ENCODE results near the gene CDCA4. TPM values are rescaled to one million over a fixed set of nuclear protein-coding genes. Genes with fewer than 3 reads are reported as not detected.

Gene CDCA4
- total and polyA plus RNA-seq, 2 donors (not counting 1 experiment from before 2014, with no cell fraction given): 6.3 to 11.7 TPM

- peaks cover 64% of the 10 kb centered on the region for H4K20me1 ChIP-seq (ENCODE audit: control insufficient read depth, insufficient read depth, low read length, poor library complexity, severe bottlenecking)
- H3K79me2 ChIP-seq (ENCODE audit: control insufficient read depth, insufficient read depth, low read length): peaks cover 83% of the 10 kb centered on the region
- H3K27me3 ChIP-seq (replicated peaks in 1 of 4; ENCODE audit: control extremely low read depth in 1 of 4, control insufficient read depth in 3 of 4, insufficient read depth in 4 of 4, low read length in 3 of 4): no peaks in the 10 kb centered on the region
- no peak overlapping the region for H2AFZ ChIP-seq (ENCODE audit: insufficient read depth, low read depth, low read length, poor library complexity, severe bottlenecking)
- no peak for DNase-seq
- Mint-ChIP-seq H3K9me3 (ENCODE audit: insufficient read depth) (no peaks in the 10 kb centered on the region), H3K27ac (peak overlapping the region; percentile 34), H3K4me3 (no peak overlapping the region), H3K27me3 (no peaks in the 10 kb centered on the region), H3K4me1 (peaks cover 52% of the 10 kb centered on the region)
- H3K36me3 ChIP-seq (replicated peaks in 1 of 2; ENCODE audit: control extremely low read depth in 1 of 2, control insufficient read depth in 1 of 2, extremely low read depth in 1 of 2, insufficient read depth in 2 of 2, low read length in 1 of 2): peaks cover 0 to 19% of the 10 kb centered on the region in 2 experiments
- TF ChIP-seq CTCF (IDR thresholded peaks at IDR 0.05) (no peak), EZH2 (IDR thresholded peaks at IDR 0.05; ENCODE audit: borderline replicate concordance, insufficient read depth, low read depth, low read length, poor library complexity, severe bottlenecking) (no peak)
- H3K4me3 ChIP-seq (ENCODE audit: control extremely low read depth in 1 of 5, extremely low read depth in 1 of 5, insufficient read depth in 1 of 5, low read depth in 2 of 5, low read length in 4 of 5): no peak overlapping the region
- peak overlapping the region in 1 of 2 donors; percentile 39 for H3K27ac ChIP-seq (ENCODE audit: low read length in 2 of 2)
- no peak overlapping the region for H3K4me2 ChIP-seq (replicated peaks; ENCODE audit: low read depth, low read length, poor library complexity, severe bottlenecking)
- intact Hi-C loops (cut with micrococcal nuclease): no loop called here
- ATAC-seq (ENCODE audit: low read depth): no peak
- WGBS (ENCODE audit: insufficient coverage): 77% methylated on average over 9 of the region's 9 CpGs
- ChIA-PET CTCF (interaction anchor here (0.7 to 2.4 kb wide), 4 partner anchors 17 to 38 kb away, joined by 3 to 11 read pairs (median 6); no protein-coding TSS in a partner anchor), POLR2A (no interaction called here)
- H3K9ac ChIP-seq (ENCODE audit: low read length): no peak overlapping the region
- H3K4me1 ChIP-seq (ENCODE audit: control insufficient read depth in 2 of 2, insufficient read depth in 2 of 2, low read length in 2 of 2): peaks cover 8 to 14% of the 10 kb centered on the region in 2 donors
- H3K9me3 ChIP-seq (ENCODE audit: control extremely low read depth in 1 of 3, control insufficient read depth in 2 of 3, insufficient read depth in 1 of 3, low read length in 2 of 3): peaks cover 0 to under 1% (median 0%) of the 10 kb centered on the region in 3 donors
These were observed 6.9 kb downstream of the CDCA4 start for GRCh38 chr14:105014032-105014431.

- Mint-ChIP-seq H3K4me3 (no peak overlapping the region), H3K27me3 (no peaks in the 10 kb centered on the region), H3K27ac (no peak overlapping the region), H3K9me3 (ENCODE audit: insufficient read depth) (no peaks in the 10 kb centered on the region), H3K4me1 (peaks cover 48% of the 10 kb centered on the region)
- Histone ChIP-seq H3K27ac (ENCODE audit: low read length in 2 of 2) (no peak overlapping the region), H3K4me3 (ENCODE audit: control extremely low read depth in 1 of 5, extremely low read depth in 1 of 5, insufficient read depth in 1 of 5, low read depth in 2 of 5, low read length in 4 of 5) (no peak overlapping the region), H2AFZ (ENCODE audit: insufficient read depth, low read depth, low read length, poor library complexity, severe bottlenecking) (no peak overlapping the region), H3K4me2 (replicated peaks; ENCODE audit: low read depth, low read length, poor library complexity, severe bottlenecking) (no peak overlapping the region), H3K9ac (ENCODE audit: low read length) (no peak overlapping the region), H3K36me3 (replicated peaks in 1 of 2; ENCODE audit: control extremely low read depth in 1 of 2, control insufficient read depth in 1 of 2, extremely low read depth in 1 of 2, insufficient read depth in 2 of 2, low read length in 1 of 2) (peaks cover 0 to 19% of the 10 kb centered on the region in 2 experiments), H3K4me1 (ENCODE audit: control insufficient read depth in 2 of 2, insufficient read depth in 2 of 2, low read length in 2 of 2) (peaks cover 6 to 8% of the 10 kb centered on the region in 2 donors), H3K27me3 (replicated peaks in 1 of 4; ENCODE audit: control extremely low read depth in 1 of 4, control insufficient read depth in 3 of 4, insufficient read depth in 4 of 4, low read length in 3 of 4) (no peaks in the 10 kb centered on the region), H3K79me2 (ENCODE audit: control insufficient read depth, insufficient read depth, low read length) (peaks cover 76% of the 10 kb centered on the region), H3K9me3 (ENCODE audit: control extremely low read depth in 1 of 3, control insufficient read depth in 2 of 3, insufficient read depth in 1 of 3, low read length in 2 of 3) (no peaks in the 10 kb centered on the region), H4K20me1 (ENCODE audit: control insufficient read depth, insufficient read depth, low read length, poor library complexity, severe bottlenecking) (peaks cover 56% of the 10 kb centered on the region)
- TF ChIP-seq CTCF (IDR thresholded peaks at IDR 0.05) (no peak), EZH2 (IDR thresholded peaks at IDR 0.05; ENCODE audit: borderline replicate concordance, insufficient read depth, low read depth, low read length, poor library complexity, severe bottlenecking) (no peak)
- CTCF ChIA-PET: interaction anchor here (0.6 to 2.4 kb wide), 9 partner anchors 14 to 1294 kb away, joined by 3 to 13 read pairs (median 4); partner anchors contain the start of gene GPR132
- intact Hi-C loops (cut with micrococcal nuclease): no loop called here
- DNase-seq (no peak), ATAC-seq (ENCODE audit: low read depth) (no peak)
- POLR2A ChIA-PET: interaction anchor here (0.6 to 0.8 kb wide), 2 partner anchors 16 to 301 kb away, joined by 5 read pairs; no protein-coding TSS in a partner anchor
- 94% methylated on average over 4 of the region's 8 CpGs for WGBS (ENCODE audit: insufficient coverage)
These were observed 7.6 kb downstream of the CDCA4 start for GRCh38 chr14:105013150-105013785.
